ENCODE measurements around the gene CEP126. TPM values are rescaled to one million over a fixed set of nuclear protein-coding genes. Genes with fewer than 3 reads are reported as not detected.

Gene CEP126
- total RNA-seq, 4 donors from 2014 or later: 2.6 to 5.2 (median 3.6) TPM

Other genes starting within 250 kb of the CEP126 start
- 1 to 10 TPM in 3 of 4 donors, under 1 TPM in 1; 0.84 to 5.8 (median 3.0) TPM for gene ANGPTL5, start 1.5 kb downstream of the CEP126 start, total RNA-seq
- 1 to 10 TPM; 1.2 to 1.9 (median 1.6) TPM for gene CFAP300, start 132.4 kb downstream of the CEP126 start, total RNA-seq
- gene YAP1, start 195.4 kb downstream of the CEP126 start, total RNA-seq: 100 to 1,000 TPM; 164 to 241 (median 211) TPM